SK-N-MC (cell line): ENCODE measurements around the gene CLC.

Experiments used
- EZH2 ChIP-seq: fragments of 200-600 bp; sonication (generic); IDR thresholded peaks from one replicate; pipeline ENCODE4 v1.6.1; 2017; ENCODE audit warnings: antibody characterized with exemption
- FOXP2 ChIP-seq: optimal IDR thresholded peaks from 2 replicates; pipeline ENCODE3; 2011; ENCODE audit warnings: mild to moderate bottlenecking, moderate library complexity; ENCODE audit not compliant: insufficient read depth; ENCODE audit errors: extremely low read length, control extremely low read depth
- POLR2AphosphoS5 ChIP-seq: IDR thresholded peaks from 2 replicates; pipeline ENCODE4 v1.6.1; 2012; ENCODE audit warnings: mild to moderate bottlenecking, low read depth, low read length, borderline replicate concordance

GRCh38 chr19:39754971-39755370 is 17.1 kb upstream of the CLC start:
- TF ChIP-seq POLR2AphosphoS5 (no peak), EZH2 (no peak), FOXP2 (no peak)
